Left ventricle myocardium inferior (tissue), 1 donor: ENCODE results near the gene UQCRHL. TPM values are rescaled to one million over a fixed set of nuclear protein-coding genes. Genes with fewer than 3 reads are reported as not detected.

Source experiments
- DNase-seq: peaks from one replicate; pipeline ENCODE4 v3.0.0-alpha.2; 2020
- H3K27ac ChIP-seq: fragments of 200-600 bp; replicated peaks from 2 replicates; pipeline ENCODE4 v1.8.0; 2021
- H3K27me3 ChIP-seq: fragments of 200-600 bp; 2 replicates; pipeline ENCODE4 v1.8.0; 2021; ENCODE audit warnings: low read depth
- H3K36me3 ChIP-seq: fragments of 200-600 bp; 2 replicates; pipeline ENCODE4 v1.8.0; 2021
- H3K4me1 ChIP-seq: fragments of 200-600 bp; 2 replicates; pipeline ENCODE4 v1.8.0; 2021
- H3K4me3 ChIP-seq: fragments of 200-600 bp; 2 replicates; pipeline ENCODE4 v1.8.0; 2021; ENCODE audit warnings: mild to moderate bottlenecking, moderate library complexity
- H3K9me3 ChIP-seq: fragments of 200-600 bp; replicated peaks from 2 replicates; pipeline ENCODE4 v1.8.0; 2021
- CTCF ChIP-seq: fragments of 200-600 bp; IDR thresholded peaks from 2 replicates; pipeline ENCODE4 v1.8.0; 2021; ENCODE audit warnings: antibody characterized with exemption, mild to moderate bottlenecking, borderline replicate concordance
- intact Hi-C: fragments of 100-400 bp; cut with micrococcal nuclease; formaldehyde crosslinking; loops from one replicate; pipeline ENCODE4 v1.11.0; 2022
- total RNA-seq: library from RNA; stranded (reverse); fragmentation: NEBNext Ultra II Directional; extraction: Animal tissue kit (Norgen Biotek cat#: 25700); gene quantifications from one replicate; pipeline ENCODE4 v1.2.1, GENCODE V29; 2021
- donor health status: DM: no; HTN: yes; CAD: no; lungs with severe emphysema.

UQCRHL gene
- total RNA-seq, 1 donor from 2014 or later = 6.0 TPM

DNA sequence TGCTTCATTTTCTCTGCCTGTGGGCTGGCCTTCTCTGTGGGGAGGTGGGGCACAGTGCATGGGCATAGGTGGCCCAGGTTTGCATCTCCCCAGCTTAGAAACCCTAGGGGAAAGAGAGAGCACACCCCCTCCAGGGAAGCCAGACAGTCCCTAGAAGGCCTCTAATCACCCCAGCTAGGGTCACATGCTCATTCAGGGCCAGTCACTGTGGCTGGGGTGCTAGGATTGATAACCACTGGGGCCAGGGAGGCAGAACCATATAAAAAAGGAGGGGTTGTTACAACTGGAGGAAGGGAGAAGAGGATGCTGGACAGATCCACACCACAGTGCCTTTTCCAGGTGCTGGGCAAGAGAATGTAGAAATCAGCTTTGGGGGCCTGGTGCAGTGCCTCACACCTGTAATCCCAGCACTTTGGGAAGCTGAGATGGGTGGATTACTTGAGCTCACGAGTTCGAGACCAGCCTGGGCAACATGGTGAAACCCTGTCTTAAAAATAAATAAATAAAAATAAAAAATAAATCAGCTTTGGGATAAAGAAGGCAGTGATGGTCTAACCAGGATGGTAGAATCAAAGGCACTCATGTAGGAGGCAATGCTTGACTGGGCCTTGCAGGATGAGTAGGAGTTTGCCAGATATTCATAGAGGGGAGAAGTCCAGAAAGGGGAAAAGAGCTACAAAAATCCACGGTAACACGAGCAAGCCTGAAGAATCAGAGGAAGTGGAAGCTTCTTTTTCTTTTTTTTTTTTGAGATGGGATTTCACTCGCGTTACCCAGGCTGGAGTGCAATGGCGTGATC is 29.3 kb downstream of the UQCRHL start:
- Histone ChIP-seq H3K27me3 (no peaks in the 10 kb centered on the region), H3K4me3 (no peak overlapping the region), H3K9me3 (no peaks in the 10 kb centered on the region), H3K27ac (no peak overlapping the region), H3K4me1 (no peaks in the 10 kb centered on the region), H3K36me3 (peaks cover 82% of the 10 kb centered on the region)
- intact Hi-C loops = no loop called here
- TF ChIP-seq CTCF = no peak
- no peak for DNase-seq

- intact Hi-C loops = no loop called here
These were observed 31.7 kb downstream of the UQCRHL start for GRCh38 chr1:15775706-15776105.

GRCh38 chr1:15771836-15772515 is 35.5 kb downstream of the UQCRHL start:
- Histone ChIP-seq H3K27me3 (no peaks in the 10 kb centered on the region), H3K36me3 (peaks cover 77% of the 10 kb centered on the region), H3K9me3 (no peaks in the 10 kb centered on the region), H3K27ac (no peak overlapping the region), H3K4me1 (no peaks in the 10 kb centered on the region), H3K4me3 (no peak overlapping the region)
- no peak for TF ChIP-seq CTCF
- DNase-seq = no peak
- intact Hi-C loops = no loop called here

More at GRCh38 chr1:15775706-15776105, 31.7 kb downstream of the UQCRHL start:
- no peak overlapping the region for H3K27ac ChIP-seq
- H3K9me3 ChIP-seq = no peaks in the 10 kb centered on the region
- TF ChIP-seq CTCF = no peak
- H3K4me1 ChIP-seq = no peaks in the 10 kb centered on the region
- H3K36me3 ChIP-seq = peaks cover 89% of the 10 kb centered on the region
- no peaks in the 10 kb centered on the region for H3K27me3 ChIP-seq
- no peak overlapping the region for H3K4me3 ChIP-seq
- DNase-seq = no peak

- H3K27me3 ChIP-seq = no peaks in the 10 kb centered on the region
- peaks cover 71% of the 10 kb centered on the region for H3K36me3 ChIP-seq
- H3K9me3 ChIP-seq = no peaks in the 10 kb centered on the region
- intact Hi-C loops = no loop called here
- no peak for TF ChIP-seq CTCF
- H3K4me1 ChIP-seq = peaks cover 7% of the 10 kb centered on the region
- H3K4me3 ChIP-seq = no peak overlapping the region
- no peak overlapping the region for H3K27ac ChIP-seq
- DNase-seq = no peak
These were observed 37.0 kb downstream of the UQCRHL start for GRCh38 chr1:15770313-15770962.

- peaks cover 64% of the 10 kb centered on the region for H3K36me3 ChIP-seq
- H3K4me3 ChIP-seq = no peak overlapping the region
- DNase-seq = no peak
- no peaks in the 10 kb centered on the region for H3K27me3 ChIP-seq
- intact Hi-C loops = no loop called here
- H3K9me3 ChIP-seq = no peaks in the 10 kb centered on the region
- H3K4me1 ChIP-seq = peaks cover 27% of the 10 kb centered on the region
- no peak for TF ChIP-seq CTCF
- no peak overlapping the region for H3K27ac ChIP-seq
These were observed 39.1 kb downstream of the UQCRHL start for GRCh38 chr1:15768388-15768787.
